Ovary (tissue), 3 donors: Measurements from ENCODE around the gene NDUFS6.

Experiments used
- CTCF ChIP-seq, 3 donors: fragments of 450-650 bp in 2 of 3; fragments of 200-600 bp in 1 of 3; IDR thresholded peaks; one replicate each; pipeline versions ENCODE4 v1.5.1 to v1.8.0; 2016 to 2022; ENCODE audit warnings: antibody characterized with exemption in 3 of 3, mild to moderate bottlenecking in 1 of 3
- EP300 ChIP-seq: sonication (generic); formaldehyde crosslinking; IDR thresholded peaks from one replicate; pipeline ENCODE4 v1.6.1; 2017; ENCODE audit warnings: antibody characterized with exemption
- POLR2A ChIP-seq: fragments of 450-650 bp; IDR thresholded peaks from one replicate; pipeline ENCODE4 v1.6.1; 2017; ENCODE audit warnings: antibody characterized with exemption, mild to moderate bottlenecking, moderate library complexity
- donor health status: DM: no; HTN: no; CAD: no.

GRCh38 chr5:1831677-1832313 lies 30.6 kb downstream of the NDUFS6 start:
- no peak for TF ChIP-seq CTCF (IDR thresholded peaks at IDR 0.05)
- no peak for TF ChIP-seq EP300
- TF ChIP-seq POLR2A, result no peak
